ENCODE data around the gene PPP1CA.

PPP1CA gene

DNA sequence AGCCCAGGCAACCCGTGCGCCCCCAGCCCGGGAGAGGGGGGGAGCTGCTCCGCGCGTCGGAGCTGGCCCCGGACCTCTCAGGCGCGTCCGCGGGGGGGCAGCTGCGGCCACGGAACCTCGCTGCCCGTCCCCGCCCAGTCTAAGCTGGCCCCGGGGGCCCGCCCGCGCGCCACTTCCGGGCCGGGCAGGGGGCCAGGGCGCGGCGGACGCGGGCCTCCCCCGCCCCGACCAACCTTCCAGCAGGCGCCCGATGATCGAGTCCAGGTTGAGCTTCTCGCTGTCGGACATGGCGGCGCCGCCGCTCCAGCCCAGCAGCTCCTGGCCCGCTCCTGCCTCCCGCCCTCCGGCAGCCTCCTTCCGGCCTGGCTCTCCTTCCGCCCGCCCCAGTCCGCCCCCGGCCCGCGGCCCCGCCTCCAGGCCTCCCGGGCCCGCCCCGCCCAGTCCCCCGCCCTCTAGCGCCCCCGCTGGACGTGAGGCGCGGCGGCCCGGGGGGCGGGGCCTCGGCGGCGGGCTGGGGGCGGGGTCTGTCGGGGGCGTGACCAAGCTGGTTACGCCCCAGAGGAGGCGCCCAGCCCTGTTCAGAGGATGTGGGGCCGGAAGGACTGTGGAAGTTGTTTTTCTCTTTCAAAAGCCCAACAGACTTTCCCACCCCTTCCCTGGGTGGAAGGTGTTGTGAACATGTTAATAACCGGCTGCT is at the start of gene PPP1CA:
TSS of gene PPP1CA (minus strand) at position 364 of the 697 bp plus-strand sequence. CDS start at position 288, 76 bp downstream.
- peak; percentile 91 for DNase-seq (ENCODE audit: low spot score)

DNA sequence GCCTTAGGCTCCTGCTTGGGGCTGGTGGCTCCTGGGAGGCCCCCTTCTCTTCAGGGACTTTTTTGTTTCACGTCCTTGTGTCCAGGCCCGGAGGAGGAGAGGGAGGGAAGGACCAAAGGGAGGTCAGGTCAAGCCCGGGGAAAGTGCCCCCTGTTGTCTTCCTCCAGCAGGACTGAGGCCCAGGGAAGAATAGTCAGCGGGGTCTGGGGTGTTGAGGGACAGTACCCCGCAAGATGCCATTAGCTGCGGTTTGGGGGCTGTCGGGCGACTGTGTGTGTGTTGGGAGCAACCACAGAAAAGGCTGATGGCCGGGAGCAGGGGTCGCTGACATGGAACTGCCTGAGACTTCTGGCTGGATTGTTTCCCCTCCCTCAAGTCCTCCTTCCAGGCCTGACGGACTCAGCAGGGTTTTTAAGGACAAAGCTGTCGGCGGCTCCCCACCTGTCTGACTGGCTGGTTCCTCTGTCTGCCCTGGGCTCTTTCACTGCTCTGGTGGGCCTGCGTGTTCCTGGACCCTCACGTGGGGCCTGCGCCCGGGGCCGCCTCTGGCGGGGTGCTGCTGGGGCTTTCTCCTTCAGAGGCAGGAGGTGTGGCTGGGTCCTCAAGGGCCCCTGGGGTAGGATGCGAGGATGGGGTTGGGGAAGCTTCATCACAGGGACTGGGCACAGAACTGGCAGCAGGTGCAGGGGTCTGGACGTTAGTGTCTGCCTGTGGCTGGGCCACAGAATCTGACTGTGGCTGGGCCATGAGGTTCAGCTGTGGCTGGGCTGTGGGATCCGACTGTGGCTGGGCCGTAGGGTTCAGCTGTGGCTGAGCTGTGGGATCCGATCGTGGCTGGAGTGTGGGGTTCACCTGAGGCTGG is 49.4 kb upstream of the PPP1CA start:
- DNase-seq (ENCODE audit: low spot score), result no peak

DNA sequence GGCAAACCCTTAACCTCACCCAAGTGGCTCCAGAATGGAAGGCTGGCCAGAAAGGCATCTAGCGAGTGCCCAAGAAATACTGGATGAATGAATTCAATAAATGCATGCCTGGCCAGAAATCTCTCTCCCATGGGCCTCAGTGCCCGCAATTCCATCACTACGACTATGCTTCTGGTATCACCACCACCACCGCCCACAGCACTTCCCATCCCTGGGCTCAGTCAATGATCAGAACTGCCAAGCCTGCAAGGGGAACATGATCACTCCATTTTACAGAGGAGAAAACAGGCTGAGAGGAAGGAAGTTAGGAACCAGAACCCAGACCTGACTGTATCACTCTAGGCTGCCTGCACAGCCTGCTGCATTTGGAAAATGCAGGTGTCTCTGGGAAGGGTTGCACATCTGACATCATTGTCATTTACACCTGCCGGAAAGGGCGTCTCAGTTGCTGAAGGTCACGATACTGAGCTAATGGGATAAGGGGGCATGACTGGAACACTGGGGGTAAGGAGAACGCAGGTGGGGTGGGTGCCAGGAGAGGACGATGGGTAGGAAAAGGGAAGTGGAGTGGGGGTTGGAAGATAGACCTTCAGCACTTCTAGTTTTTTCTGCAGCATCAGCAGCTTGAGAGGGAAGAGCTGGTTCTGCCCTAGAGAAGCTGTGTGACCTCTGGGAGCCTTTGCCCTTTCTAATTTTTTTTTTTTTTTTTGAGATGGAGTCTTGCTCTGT is 47.6 kb upstream of the PPP1CA start:
- no peak for DNase-seq (ENCODE audit: low spot score)

DNA sequence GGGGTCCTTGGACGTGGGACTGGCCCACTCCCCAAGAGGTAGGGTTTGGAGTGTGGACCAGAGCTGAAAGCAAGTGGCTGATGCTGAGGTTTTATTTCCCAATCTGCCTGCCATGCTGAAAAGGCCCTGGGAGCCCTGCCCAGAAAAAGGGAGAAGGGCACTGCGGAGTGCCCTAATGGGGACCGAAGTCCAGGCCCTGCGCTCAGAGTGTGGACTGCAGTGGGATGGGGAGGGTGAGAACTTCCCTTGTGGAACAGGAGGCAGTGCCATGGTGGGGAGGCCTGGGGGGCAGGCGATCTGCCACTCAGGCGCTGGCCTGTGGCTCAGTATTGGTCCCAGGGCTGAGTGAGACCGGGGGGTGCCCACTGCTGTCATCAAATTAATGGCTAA is 46.6 kb upstream of the PPP1CA start:
- DNase-seq (ENCODE audit: low spot score), result no peak

DNA sequence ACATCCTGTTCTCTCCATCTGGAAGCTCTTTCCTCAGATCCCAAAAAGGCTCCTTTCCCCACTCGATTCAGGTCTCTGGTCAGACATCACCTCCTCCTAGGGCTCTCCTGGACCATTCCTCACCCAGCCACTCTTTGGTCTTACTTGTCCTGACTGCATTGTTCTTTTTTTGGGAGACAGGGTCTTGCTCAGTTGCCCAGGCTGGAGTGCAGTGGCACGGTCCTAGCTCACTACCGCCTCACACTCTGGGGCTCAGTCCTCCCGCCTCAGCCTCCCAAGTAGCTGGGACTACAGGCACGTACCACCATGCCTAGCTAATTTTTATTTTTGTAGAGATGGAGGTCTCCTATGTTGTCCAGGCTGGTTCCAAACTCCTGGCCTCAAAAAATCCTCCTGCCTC is 43.9 kb upstream of the PPP1CA start:
- no peak for DNase-seq (ENCODE audit: low spot score)

DNA sequence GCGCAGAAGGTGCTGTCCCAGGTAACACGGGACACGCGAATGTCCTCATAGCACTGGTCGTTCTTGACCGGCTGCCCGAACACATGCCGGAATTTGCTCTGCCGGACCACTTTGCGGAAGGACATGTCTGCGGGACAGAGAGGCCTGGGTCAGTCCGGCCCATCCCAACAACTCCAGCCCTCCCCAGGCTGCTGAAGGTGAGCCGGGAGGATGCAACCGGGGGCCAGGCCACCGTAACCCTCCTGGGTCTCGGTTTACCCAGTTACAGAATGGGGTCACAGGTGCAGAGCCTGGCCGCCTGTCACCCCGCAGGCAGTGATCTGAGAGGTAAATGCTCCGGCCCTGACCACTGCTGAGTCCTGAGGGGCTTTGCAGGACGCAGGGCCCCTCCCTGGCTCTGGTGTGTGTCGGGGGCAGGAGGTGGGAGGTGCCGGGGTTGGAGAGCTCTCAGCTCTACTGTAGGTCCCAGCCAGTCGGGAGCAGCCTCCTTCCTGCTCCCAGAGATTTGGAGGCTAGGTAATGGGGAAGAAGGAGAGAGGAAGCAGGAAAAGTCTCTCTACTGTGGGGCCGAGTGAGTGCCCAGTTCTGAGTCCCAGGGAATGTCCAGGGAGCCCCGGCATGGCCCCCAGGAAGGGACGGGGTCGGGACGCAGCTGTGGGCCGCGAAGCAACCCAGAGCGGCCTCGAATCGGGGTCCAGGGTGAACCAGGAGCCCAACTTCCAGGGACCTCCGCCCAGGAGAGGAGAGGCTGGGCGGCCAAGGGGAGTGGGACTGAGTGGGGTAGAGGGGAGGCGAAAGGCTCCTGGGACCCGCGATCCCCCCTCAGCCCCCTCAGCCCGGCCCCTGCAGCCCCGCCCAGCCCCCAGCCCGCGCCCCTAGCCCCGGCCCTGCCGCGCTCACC is 41.1 kb upstream of the PPP1CA start:
- DNase-seq (ENCODE audit: low spot score), result no peak

DNA sequence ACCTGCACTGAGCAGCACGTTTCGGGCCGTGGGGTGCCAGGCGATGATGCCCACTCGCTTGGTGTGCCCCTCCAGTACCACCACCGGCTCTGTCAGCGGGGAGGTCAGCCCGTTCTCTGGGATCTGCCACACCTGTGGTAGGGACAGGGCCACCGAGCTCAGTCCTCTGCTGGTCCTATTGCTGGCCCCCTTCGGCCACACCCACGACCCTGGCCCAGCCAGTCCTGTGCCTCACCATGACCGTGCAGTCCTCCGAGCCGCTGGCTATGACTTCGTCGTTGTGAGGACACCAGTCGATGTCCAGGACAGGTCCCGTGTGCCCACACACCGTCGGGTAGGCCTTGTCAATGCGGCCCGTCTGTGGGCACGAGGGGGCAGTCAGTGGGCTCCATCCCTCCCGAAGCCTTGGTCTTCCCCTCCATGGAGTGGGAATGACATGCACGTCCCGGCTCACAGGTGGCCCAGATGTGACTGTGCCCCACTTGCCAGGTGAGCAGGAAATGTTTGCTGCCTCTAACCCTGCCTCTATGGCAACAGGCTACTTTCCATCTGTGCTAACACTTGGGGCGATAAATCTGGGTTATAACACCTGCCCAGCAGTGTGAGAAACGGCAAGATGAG is 40.2 kb upstream of the PPP1CA start:
- no peak for DNase-seq (ENCODE audit: low spot score)

DNA sequence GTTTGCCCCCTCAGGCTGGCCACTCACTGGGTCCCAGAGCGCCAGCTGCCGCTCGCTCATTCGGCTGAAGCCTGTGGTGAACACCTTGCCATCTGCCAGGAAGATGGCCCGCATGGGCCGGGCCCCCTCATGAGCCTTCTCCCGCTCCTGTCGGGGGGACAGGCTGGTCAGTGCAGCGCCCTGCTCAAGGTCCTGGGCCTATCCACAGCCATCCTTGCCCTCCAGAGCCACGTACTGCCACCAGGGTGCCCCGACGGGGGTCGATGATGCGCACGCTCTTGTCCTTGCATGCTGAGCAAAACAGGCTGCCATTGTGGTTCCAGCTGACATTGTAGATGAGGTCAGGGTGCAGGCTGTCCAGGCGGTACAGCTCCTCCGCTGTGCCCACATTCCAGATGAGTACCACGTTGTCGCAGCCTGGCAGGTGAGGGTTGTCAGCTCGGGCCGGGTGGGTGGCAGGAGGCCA is 39.5 kb upstream of the PPP1CA start:
- DNase-seq (ENCODE audit: low spot score), result no peak

DNA sequence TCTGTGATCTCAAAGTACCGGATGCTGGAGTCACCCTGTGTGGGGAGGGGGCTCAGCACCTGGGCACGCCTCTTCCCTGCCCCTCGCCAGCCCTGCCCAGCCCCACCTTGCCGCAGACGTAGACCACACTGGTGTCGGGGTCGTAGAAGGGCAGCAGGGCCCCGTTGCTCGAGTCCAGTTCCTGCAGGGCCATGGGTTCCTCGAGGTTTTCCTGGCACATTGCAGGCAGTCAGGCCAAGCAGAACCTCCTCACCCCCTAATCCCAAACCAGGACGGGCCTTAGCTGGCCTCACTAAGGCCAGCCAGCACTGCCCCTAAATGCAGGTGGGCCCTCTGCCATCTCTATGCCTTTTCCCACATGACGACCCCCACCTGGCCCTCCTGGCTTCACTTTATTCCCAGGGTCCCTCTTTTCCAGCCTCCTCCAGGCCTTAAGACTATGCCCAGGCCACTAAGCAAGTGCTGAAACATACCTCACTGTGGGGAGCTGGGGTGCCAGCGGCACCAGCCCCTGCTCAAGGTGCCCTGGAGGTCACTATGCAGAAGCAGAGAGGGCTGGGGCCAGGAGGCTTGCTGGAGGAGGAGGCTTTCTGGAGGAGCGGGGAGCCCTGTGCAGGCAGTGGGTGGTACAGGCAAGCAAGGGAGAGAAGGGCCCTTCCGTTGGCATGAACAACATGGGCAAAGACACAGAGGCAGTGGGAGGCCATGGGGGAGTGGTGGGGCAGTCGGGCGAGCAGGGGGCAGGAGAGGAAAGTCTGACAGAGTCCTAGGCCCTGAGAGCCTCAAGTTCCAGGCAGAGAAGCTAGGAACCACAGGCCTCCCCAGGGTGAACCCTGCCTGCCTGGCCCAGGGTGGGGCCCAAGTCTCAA is 38.8 kb upstream of the PPP1CA start:
- DNase-seq (ENCODE audit: low spot score), result no peak

DNA sequence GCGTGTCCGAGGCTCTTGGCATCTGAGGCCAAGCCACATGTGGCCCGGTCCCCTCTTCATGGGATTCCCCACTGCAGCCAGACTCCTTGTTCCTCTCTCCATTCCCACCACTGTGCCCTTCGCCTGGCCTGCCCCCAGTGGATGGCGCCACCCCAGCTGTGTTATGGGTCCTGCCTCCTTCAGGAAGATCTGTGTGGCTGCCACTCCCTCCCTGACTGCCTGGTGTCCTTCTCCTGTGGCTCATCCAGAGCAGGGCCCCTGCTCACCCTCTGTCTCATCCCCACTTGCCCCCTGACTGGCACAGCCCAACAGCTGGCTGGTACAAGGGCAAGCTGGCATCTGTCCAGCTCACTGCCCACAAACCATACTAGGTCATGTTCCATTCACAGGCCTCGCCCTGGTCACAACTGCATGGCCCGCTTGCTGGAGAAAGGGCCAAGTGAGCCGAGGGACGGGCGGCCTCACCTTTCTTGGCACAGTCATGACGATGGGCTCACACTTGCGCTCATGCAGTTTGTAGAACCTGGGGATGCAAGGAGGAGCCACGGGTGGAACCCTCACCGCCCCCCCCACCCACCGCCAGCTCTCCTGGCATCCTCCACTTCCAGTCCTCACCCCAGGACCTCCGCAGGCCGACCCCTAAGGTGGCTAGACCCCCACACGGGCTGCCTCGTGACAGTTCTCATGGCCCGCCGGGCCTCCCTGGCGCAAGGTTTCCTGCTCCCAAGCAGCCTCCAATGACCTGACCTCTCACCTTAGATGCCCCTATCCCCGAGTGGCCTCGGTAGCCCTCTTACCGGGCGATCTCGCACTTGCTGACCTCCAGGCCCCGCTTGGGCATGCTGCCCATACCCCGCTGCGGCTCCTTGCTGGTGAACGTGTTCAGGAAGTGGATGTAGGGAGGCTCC is 37.9 kb upstream of the PPP1CA start:
- DNase-seq (ENCODE audit: low spot score), result peak; percentile 43

DNA sequence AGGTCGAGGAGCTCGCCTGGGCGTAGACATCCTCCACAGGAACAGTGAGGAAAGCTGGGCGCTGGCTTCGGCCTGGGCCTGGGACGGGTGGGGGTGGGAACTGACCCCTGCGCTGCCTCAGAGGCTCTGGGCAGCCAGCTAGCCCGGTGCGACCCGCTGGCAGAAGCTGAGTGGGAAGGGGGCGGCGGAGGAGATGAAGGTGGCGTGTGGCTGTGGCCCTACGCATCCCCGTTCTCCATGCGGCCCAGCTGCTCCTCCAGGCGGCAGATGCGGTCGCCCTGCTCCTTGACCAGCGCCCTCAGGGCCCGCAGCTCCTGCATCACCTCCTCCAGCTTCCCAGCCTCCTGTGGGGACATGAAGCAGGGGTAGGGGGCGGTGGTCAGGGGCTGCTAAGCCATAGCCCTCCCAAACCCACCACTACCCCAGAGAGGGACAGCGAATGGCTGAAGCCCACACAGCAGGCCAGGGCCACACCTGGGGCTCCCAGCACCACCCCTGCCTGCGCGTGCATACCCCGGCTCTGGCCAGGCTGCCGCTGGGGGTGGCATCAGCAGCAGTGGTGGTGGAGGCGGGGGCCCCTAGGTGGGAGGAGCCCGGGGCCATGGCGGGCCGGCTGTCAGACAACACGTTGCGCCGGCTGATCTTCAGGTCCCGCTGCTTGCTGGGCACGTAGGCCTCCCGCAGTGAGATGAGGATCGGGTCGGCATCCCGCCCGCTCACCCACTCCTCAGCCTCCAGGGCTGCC is 36.7 kb upstream of the PPP1CA start:
- no peak for DNase-seq (ENCODE audit: low spot score)

DNA sequence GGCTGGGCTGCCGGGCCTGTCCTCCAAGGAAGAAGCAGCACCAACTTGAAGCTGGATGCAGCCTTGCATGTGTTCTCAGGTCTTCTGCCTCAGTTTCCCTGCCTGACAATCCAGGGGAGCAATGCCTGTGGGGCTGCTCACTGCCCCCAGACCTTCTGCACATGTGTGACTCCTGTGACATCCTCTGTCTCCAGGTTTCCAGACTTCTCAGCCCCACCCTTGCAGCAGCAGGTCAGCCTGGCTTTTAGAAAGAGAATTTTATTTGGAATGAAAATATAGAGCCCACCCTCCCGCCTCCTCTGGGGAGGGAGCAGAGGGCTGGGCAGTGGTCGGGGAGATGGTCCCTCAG is 36.1 kb upstream of the PPP1CA start:
- DNase-seq (ENCODE audit: low spot score), result no peak

DNA sequence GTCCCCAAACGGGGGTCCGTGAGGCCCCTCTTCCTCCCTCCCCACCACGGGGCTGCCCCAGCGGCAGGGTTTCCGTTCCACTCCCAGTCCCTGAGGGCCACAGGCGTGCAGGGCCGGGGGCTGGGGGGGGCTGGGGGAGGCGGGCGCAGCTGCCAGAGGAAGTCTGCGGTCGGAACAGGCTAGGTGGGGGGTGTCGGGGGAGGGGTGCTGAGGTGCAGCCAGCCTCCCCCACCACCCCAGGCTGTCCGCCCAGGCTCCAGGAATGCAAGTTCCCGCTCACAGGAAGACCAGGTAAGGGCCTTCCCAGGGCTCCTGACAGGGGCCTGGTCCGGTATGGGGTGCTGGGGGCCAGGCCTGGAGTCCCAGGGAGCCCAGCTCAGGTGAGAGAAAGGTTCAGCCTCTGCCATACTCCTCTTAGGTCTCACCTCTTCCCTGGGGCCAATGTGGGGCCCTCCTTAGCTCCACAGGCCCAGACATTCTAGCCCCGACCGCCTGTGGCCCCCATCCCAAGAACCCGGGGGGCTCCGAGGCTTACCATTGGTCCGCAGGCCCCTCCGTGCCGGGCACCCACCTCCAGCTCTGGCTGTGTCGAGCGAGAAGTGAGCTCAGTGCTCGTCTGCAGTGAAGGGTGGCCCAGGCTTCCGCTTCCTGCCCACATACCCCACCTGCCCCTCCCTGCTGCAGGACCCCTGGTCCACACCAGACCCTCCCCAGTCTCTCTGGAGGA is 35.6 kb upstream of the PPP1CA start, which contains the start of gene PTPRCAP:
TSS of gene PTPRCAP (minus strand) at position 601 of the 727 bp plus-strand sequence. CDS start at position 538, 63 bp downstream.
- no peak for DNase-seq (ENCODE audit: low spot score)

DNA sequence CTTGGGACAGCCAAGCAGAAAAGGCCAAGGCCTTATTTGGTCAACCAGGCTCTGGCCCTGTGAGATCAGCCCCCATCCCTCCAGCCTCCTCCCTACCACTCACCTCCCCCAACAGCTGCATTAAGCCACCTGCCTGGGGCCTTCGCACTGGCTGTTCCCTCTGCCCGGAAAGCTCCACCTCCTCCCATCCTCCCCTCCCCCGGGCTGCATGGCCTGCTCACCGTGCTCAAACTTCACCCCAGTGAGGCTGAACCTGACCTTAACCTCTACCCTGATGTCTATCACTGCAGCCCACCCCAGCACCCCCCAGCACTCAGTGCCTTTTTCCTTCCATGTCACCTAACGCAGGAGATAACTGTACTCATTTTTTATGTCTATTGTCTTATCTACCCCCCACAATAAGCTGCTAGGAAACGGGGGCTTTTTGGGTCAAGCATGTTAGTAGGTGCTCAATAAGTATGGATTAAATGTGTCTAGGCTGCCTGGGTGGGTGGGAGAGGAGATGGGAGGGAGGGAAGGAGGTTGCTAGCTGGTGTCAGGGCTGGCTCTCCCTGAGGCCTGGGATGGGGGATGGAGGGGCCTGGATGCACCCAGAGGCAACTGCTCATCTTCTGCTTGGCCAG is 34.9 kb upstream of the PPP1CA start:
- DNase-seq (ENCODE audit: low spot score), result no peak

DNA sequence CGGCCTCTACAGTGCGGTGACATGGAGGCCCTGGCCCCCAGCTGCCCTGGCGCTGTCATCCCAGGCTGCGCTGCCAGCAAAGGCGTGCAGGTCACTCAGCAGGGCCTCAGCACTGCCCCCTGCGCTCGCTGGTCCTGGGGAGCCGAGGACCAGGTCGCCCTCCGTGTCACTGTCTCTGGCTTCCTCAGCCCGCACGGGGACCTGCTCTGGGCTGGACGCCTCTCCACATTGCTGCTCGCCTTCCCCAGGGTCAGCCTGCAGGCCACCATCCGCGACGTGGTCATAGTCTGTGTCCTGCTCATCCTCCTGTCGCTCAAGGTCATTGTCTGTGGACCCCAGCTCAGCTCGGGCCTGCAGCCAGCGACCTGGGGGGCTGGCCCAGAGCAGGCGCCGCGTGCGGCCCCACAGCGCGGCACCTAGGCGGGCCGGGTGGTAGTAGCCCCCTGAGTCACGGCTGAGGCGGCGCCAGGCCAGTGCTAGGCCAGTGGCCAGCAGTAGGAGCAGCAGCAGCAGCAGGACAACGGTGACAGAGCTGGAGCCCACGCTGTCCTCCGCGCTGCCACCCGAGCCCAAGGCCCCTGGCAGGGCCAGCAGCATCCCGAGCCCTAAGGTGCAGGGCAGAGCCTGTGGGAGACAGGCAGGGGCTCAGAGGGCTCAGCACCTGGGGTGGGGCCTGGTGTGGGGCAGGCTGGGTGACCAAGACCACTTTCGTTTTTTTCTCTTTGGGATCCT is 34.2 kb upstream of the PPP1CA start:
- no peak for DNase-seq (ENCODE audit: low spot score)

DNA sequence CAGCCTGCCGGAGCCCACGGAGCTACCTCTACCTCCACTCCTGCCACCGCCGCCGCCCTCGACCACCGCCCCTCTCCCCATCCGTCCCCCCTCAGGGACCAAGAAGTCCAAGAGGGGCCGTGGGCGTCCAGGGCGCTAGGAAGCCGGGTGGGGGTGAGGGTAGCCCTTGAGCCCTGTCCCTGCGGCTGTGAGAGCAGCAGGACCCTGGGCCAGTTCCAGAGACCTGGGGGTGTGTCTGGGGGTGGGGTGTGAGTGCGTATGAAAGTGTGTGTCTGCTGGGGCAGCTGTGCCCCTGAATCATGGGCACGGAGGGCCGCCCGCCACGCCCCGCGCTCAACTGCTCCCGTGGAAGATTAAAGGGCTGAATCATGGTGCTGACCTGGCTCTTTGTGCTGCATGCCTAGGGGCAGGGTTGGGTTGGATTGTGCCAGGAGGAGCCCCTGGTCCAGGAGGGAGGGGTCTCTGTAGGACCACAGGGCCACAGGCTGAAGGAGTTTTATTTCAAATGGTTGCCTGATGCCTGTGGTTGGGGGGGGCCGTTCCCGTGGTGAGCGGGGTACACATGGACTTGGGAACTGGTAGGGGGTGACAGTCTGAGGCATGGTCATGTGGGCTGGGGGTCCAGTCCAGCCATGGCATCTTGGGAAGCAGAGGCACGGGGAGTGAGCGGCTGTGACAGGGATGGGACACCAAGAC is 33.5 kb upstream of the PPP1CA start:
- no peak for DNase-seq (ENCODE audit: low spot score)
